ENCODE data around the gene ACE.

ACE gene

GRCh38 chr17:63516910-63517824 lies 40.3 kb downstream of the ACE start:
- DNase-seq (ENCODE audit: low read depth), result peak; percentile 46

GRCh38 chr17:63517825-63518534 lies 41.1 kb downstream of the ACE start:
- DNase-seq (ENCODE audit: low read depth), result no peak

GRCh38 chr17:63519116-63519881 lies 42.4 kb downstream of the ACE start:
- no peak for DNase-seq (ENCODE audit: low read depth)

GRCh38 chr17:63519972-63520882 lies 43.4 kb downstream of the ACE start:
- no peak for DNase-seq (ENCODE audit: low read depth)

GRCh38 chr17:63523253-63523855 lies 46.5 kb downstream of the ACE start, which contains the start of gene KCNH6:
Gene KCNH6 (plus strand): TSS chr17:63523358. CDS start chr17:63523414, 56 bp downstream.
- no peak for DNase-seq (ENCODE audit: low read depth)

- no peak for DNase-seq (ENCODE audit: low read depth)
Observed at GRCh38 chr17:63524051-63524450, 47.2 kb downstream of the ACE start.

- DNase-seq (ENCODE audit: low read depth), result no peak
Observed at GRCh38 chr17:63525190-63525946, 48.5 kb downstream of the ACE start.

- no peak for DNase-seq (ENCODE audit: low read depth)
Observed at GRCh38 chr17:63526861-63527260, 50.0 kb downstream of the ACE start.

GRCh38 chr17:63528183-63528582 lies 51.3 kb downstream of the ACE start:
- DNase-seq (ENCODE audit: low read depth), result no peak

GRCh38 chr17:63529711-63530556 lies 53.1 kb downstream of the ACE start:
- DNase-seq (ENCODE audit: low read depth), result no peak

- no peak for DNase-seq (ENCODE audit: low read depth)
Observed at GRCh38 chr17:63530557-63531021, 53.7 kb downstream of the ACE start.

GRCh38 chr17:63531022-63531965 lies 54.4 kb downstream of the ACE start:
- DNase-seq (ENCODE audit: low read depth), result no peak

- no peak for DNase-seq (ENCODE audit: low read depth)
Observed at GRCh38 chr17:63533433-63534077, 56.7 kb downstream of the ACE start.

GRCh38 chr17:63534078-63534570 lies 57.3 kb downstream of the ACE start:
- DNase-seq (ENCODE audit: low read depth), result no peak

GRCh38 chr17:63534816-63535455 lies 58.1 kb downstream of the ACE start:
- no peak for DNase-seq (ENCODE audit: low read depth)

GRCh38 chr17:63535640-63536039 lies 58.8 kb downstream of the ACE start:
- no peak for DNase-seq (ENCODE audit: low read depth)

- no peak for DNase-seq (ENCODE audit: low read depth)
Observed at GRCh38 chr17:63537001-63537400, 60.1 kb downstream of the ACE start.

Data from activated T-cell treated with anti-CD3 and anti-CD28 coated beads for 48 hours (primary cell).